Measurements from ENCODE around the gene MPRIP. TPM values are rescaled to one million over a fixed set of nuclear protein-coding genes. Genes with fewer than 3 reads are reported as not detected.

The MPRIP gene
- polyA plus RNA-seq, 1 donor (not counting 4 experiments of a cell fraction or from before 2014, with no cell fraction given), result 113 TPM

DNA sequence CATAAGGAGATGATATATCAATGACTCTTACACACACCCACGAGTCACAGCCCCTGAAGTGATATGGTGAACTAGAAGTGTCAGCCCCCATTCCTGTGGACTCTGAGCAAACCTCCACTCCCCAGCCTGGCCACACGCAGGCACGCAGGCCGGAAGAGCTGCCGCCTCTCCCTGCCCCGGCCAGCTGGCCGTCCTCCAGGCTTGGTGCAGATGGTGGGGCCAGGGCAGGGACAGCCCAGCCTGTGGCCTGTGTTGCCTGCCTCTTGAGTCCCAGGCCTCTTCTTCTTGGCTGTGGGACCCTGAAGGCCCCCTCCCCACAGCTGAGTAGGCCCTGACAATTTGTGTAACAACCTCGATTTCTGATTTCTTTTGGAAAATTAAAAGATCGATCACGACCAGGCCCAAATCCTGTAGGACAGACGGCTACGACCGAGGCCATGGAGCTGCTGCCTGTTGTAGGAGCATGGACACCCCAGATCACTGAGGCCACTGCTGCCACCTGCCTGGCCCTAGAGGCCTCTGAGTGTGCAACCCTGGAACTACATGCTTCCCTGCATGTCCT is 10.0 kb upstream of the MPRIP start:
- TF ChIP-seq, protein P1, sequence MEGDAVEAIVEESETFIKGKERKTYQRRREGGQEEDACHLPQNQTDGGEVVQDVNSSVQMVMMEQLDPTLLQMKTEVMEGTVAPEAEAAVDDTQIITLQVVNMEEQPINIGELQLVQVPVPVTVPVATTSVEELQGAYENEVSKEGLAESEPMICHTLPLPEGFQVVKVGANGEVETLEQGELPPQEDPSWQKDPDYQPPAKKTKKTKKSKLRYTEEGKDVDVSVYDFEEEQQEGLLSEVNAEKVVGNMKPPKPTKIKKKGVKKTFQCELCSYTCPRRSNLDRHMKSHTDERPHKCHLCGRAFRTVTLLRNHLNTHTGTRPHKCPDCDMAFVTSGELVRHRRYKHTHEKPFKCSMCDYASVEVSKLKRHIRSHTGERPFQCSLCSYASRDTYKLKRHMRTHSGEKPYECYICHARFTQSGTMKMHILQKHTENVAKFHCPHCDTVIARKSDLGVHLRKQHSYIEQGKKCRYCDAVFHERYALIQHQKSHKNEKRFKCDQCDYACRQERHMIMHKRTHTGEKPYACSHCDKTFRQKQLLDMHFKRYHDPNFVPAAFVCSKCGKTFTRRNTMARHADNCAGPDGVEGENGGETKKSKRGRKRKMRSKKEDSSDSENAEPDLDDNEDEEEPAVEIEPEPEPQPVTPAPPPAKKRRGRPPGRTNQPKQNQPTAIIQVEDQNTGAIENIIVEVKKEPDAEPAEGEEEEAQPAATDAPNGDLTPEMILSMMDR (optimal IDR thresholded peaks at IDR 0.05 in 1 of 3, IDR thresholded peaks at IDR 0.05 in 1 of 3, conservative IDR thresholded peaks at IDR 0.05 in 1 of 3; ENCODE audit: extremely low read depth in 1 of 3, insufficient read depth in 2 of 3, low read length in 3 of 3), result peak in 1 of 3 experiments; percentile 39
- no peak for TF ChIP-seq EZH2 (IDR thresholded peaks at IDR 0.05; ENCODE audit: low read length)
- DNase-seq (ENCODE audit: low read depth, low spot score) (peak; percentile 75), FAIRE-seq (peak; percentile 43)
- dilution Hi-C loops (cut with MboI; ENCODE audit: extremely low pct_ligation_motif_present, low sequenced_read_pairs), result no loop called here
- H3K27me3 ChIP-seq (ENCODE audit: control insufficient read depth, extremely low read depth, insufficient read depth, low read length), result no peaks in the 10 kb centered on the region
- H2AFZ ChIP-seq (ENCODE audit: control insufficient read depth, low read length), result peak overlapping the region; percentile 31
- peak overlapping the region; percentile 34 for H3K9ac ChIP-seq (ENCODE audit: control insufficient read depth, extremely low read depth, insufficient read depth, low read length)
- H3K79me2 ChIP-seq (ENCODE audit: control insufficient read depth, insufficient read depth, low read length), result no peaks in the 10 kb centered on the region
- H3K9me1 ChIP-seq (ENCODE audit: control insufficient read depth, extremely low read depth, insufficient read depth, low read length), result peaks cover 3% of the 10 kb centered on the region
- H3K4me2 ChIP-seq (ENCODE audit: control insufficient read depth, extremely low read depth, insufficient read depth, low read depth, low read length), result no peak overlapping the region
- H3K9me3 ChIP-seq (ENCODE audit: control insufficient read depth, low read depth, low read length), result no peaks in the 10 kb centered on the region
- no peak overlapping the region for H3K4me3 ChIP-seq (ENCODE audit: control insufficient read depth in 2 of 3, extremely low read depth in 1 of 3, insufficient read depth in 2 of 3, low read depth in 1 of 3, low read length in 3 of 3)
- H3K36me3 ChIP-seq (ENCODE audit: control insufficient read depth in 2 of 2, extremely low read depth in 1 of 2, insufficient read depth in 2 of 2, low read length in 2 of 2), result no peaks in the 10 kb centered on the region
- H3K27ac ChIP-seq (ENCODE audit: control insufficient read depth, insufficient read depth, low read length), result peak overlapping the region; percentile 52
- peaks cover 33% of the 10 kb centered on the region for H3K4me1 ChIP-seq (ENCODE audit: control insufficient read depth, extremely low read depth, insufficient read depth, low read length)
- no peaks in the 10 kb centered on the region for H4K20me1 ChIP-seq (ENCODE audit: control insufficient read depth, extremely low read depth, insufficient read depth, low read length)

DNA sequence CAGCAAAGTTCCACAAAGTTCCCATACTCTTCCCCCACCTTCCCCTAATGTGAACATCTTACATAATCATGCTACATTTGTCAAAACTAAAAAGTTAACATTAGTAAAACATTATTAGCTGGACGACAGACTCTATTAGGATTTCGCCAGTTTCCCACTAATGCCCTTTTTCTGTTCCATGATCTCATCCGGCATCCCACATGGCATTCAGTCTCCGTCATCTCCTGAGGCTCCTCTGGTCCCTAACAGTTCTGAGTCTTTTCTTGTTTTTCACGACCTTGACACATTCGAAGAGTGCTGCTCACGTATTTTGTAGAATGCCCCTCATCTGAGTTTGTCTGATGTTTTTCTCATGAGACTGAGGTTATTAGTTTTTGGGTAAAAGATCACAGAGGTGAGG is 8.8 kb upstream of the MPRIP start:
- no peak overlapping the region for H3K4me2 ChIP-seq (ENCODE audit: control insufficient read depth, extremely low read depth, insufficient read depth, low read depth, low read length)
- FAIRE-seq, result no peak
- TF ChIP-seq EZH2 (IDR thresholded peaks at IDR 0.05; ENCODE audit: low read length), result no peak
- TF ChIP-seq, protein P1 (optimal IDR thresholded peaks at IDR 0.05 in 1 of 3, IDR thresholded peaks at IDR 0.05 in 1 of 3, conservative IDR thresholded peaks at IDR 0.05 in 1 of 3; ENCODE audit: extremely low read depth in 1 of 3, insufficient read depth in 2 of 3, low read length in 3 of 3), result no peak
- H3K4me1 ChIP-seq (ENCODE audit: control insufficient read depth, extremely low read depth, insufficient read depth, low read length), result peaks cover 23% of the 10 kb centered on the region
- H3K27ac ChIP-seq (ENCODE audit: control insufficient read depth, insufficient read depth, low read length), result no peak overlapping the region
- no peak overlapping the region for H3K4me3 ChIP-seq (ENCODE audit: control insufficient read depth in 2 of 3, extremely low read depth in 1 of 3, insufficient read depth in 2 of 3, low read depth in 1 of 3, low read length in 3 of 3)
- H3K9me3 ChIP-seq (ENCODE audit: control insufficient read depth, low read depth, low read length), result no peaks in the 10 kb centered on the region
- peaks cover 3% of the 10 kb centered on the region for H3K9me1 ChIP-seq (ENCODE audit: control insufficient read depth, extremely low read depth, insufficient read depth, low read length)
- no peak overlapping the region for H2AFZ ChIP-seq (ENCODE audit: control insufficient read depth, low read length)
- no peaks in the 10 kb centered on the region for H4K20me1 ChIP-seq (ENCODE audit: control insufficient read depth, extremely low read depth, insufficient read depth, low read length)
- H3K27me3 ChIP-seq (ENCODE audit: control insufficient read depth, extremely low read depth, insufficient read depth, low read length), result no peaks in the 10 kb centered on the region
- no peak for DNase-seq (ENCODE audit: low read depth, low spot score)
- H3K9ac ChIP-seq (ENCODE audit: control insufficient read depth, extremely low read depth, insufficient read depth, low read length), result no peak overlapping the region
- dilution Hi-C loops (cut with MboI; ENCODE audit: extremely low pct_ligation_motif_present, low sequenced_read_pairs), result no loop called here
- H3K79me2 ChIP-seq (ENCODE audit: control insufficient read depth, insufficient read depth, low read length), result no peaks in the 10 kb centered on the region
- H3K36me3 ChIP-seq (ENCODE audit: control insufficient read depth in 2 of 2, extremely low read depth in 1 of 2, insufficient read depth in 2 of 2, low read length in 2 of 2), result no peaks in the 10 kb centered on the region
